Tibial artery (tissue), 4 donors: ENCODE results near the gene GEMIN8.

Experiments
- DNase-seq, 2 donors: peaks; one replicate each; pipeline ENCODE4 v3.0.0-alpha.2; 2019
- H3K27ac ChIP-seq, 2 donors: fragments of 200-600 bp; sonication (generic) in 1 of 2; 1 replicate in 1 of 2; 2 replicates in 1 of 2; pipeline ENCODE4 v1.5.1; 2018 to 2019; ENCODE audit warnings: mild to moderate bottlenecking in 1 of 2
- H3K27me3 ChIP-seq, 2 donors: fragments of 200-600 bp; sonication (generic) in 1 of 2; one replicate each; pipeline versions ENCODE4 v1.5.1 to v1.6.0; 2016 to 2019
- H3K36me3 ChIP-seq, 3 donors: fragments of 200-600 bp; sonication (generic) in 2 of 3; one replicate each; pipeline ENCODE4 v1.5.1; 2016 to 2019; ENCODE audit warnings: mild to moderate bottlenecking in 2 of 3
- H3K4me1 ChIP-seq, 4 donors: fragments of 200-600 bp; sonication (generic) in 2 of 4; 1 replicate in 3 of 4; 2 replicates in 1 of 4; pipeline ENCODE4 v1.5.1; 2016 to 2019
- H3K4me3 ChIP-seq, 2 donors: fragments of 200-600 bp; sonication (generic) in 1 of 2; 1 replicate in 1 of 2; 2 replicates in 1 of 2; pipeline ENCODE4 v1.5.1; 2018 to 2019; ENCODE audit warnings: mild to moderate bottlenecking in 2 of 2
- H3K9me3 ChIP-seq, 3 donors: fragments of 200-600 bp; sonication (generic) in 1 of 3; one replicate each; pipeline ENCODE4 v1.5.1; 2016 to 2019
- intact Hi-C: fragments of 100-400 bp; cut with DNase I; formaldehyde crosslinking; loops from one replicate; pipeline ENCODE4 v1.15.0; 2023; ENCODE audit warnings: low total_unique reads
- TF ChIP-seq, protein P1 (sequence below), 2 experiments: fragments of 200-600 bp in 1 of 2; fragments of 450-650 bp in 1 of 2; IDR thresholded peaks; one replicate each; pipeline ENCODE4 v1.5.1; 2017 to 2019; ENCODE audit warnings: antibody characterized with exemption in 2 of 2, mild to moderate bottlenecking in 1 of 2, moderate library complexity in 1 of 2

Gene GEMIN8

DNA sequence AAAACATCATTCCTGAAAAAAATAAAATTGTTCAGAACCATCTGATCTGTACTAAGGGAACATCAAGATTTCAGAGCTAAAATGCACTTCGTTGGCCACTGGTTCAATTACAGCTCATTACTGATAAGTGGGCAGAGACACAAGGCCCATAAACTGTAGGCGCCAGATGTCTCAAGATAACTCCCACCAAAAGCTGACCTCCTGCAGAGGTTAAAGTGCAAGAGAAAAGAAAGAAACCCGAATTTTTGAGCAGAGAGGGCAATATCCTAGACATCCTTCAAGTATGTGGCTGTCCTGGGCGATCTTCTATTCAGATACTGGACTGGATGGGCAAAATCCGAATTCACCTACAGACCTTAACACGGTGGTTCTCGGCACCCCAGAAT is 660 bp downstream of the GEMIN8 start:
- H3K36me3 ChIP-seq: no peaks in the 10 kb centered on the region
- H3K27me3 ChIP-seq: no peaks in the 10 kb centered on the region
- peaks cover 0 to 21% (median 8%) of the 10 kb centered on the region in 4 donors for H3K4me1 ChIP-seq
- no peak for DNase-seq
- H3K9me3 ChIP-seq: no peaks in the 10 kb centered on the region
- TF ChIP-seq, protein P1, sequence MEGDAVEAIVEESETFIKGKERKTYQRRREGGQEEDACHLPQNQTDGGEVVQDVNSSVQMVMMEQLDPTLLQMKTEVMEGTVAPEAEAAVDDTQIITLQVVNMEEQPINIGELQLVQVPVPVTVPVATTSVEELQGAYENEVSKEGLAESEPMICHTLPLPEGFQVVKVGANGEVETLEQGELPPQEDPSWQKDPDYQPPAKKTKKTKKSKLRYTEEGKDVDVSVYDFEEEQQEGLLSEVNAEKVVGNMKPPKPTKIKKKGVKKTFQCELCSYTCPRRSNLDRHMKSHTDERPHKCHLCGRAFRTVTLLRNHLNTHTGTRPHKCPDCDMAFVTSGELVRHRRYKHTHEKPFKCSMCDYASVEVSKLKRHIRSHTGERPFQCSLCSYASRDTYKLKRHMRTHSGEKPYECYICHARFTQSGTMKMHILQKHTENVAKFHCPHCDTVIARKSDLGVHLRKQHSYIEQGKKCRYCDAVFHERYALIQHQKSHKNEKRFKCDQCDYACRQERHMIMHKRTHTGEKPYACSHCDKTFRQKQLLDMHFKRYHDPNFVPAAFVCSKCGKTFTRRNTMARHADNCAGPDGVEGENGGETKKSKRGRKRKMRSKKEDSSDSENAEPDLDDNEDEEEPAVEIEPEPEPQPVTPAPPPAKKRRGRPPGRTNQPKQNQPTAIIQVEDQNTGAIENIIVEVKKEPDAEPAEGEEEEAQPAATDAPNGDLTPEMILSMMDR (IDR thresholded peaks at IDR 0.05): no peak
- peak overlapping the region; percentile 56 to 58 for H3K4me3 ChIP-seq
- peak overlapping the region; percentile 71 to 85 for H3K27ac ChIP-seq
- intact Hi-C loops: no loop called here

DNA sequence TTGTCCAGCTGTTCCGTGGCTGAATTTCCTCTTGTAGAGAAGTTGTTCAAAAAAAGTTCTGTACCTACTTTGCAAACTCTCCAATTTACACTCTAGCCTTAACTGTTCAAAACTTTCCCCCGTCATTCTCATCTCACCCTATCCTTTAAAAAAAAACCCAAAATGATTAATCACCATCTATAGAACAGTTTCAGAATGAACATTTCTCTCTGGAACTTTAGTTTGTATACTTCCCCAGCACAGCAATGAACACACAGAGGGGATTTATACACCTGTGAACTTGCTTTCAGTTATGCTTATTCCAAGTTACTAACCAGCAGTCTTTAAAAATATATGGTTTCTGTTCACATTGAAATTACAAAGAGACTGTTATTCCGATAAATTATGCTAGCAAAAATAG is 1.2 kb downstream of the GEMIN8 start:
- Histone ChIP-seq H3K9me3 (no peaks in the 10 kb centered on the region), H3K4me3 (peak overlapping the region; percentile 56 to 58), H3K27ac (peak overlapping the region in 1 of 2 donors; percentile 85), H3K4me1 (peaks cover 0 to 21% (median 8%) of the 10 kb centered on the region in 4 donors), H3K27me3 (no peaks in the 10 kb centered on the region), H3K36me3 (no peaks in the 10 kb centered on the region)
- TF ChIP-seq, protein P1 (IDR thresholded peaks at IDR 0.05): no peak
- no peak for DNase-seq
- intact Hi-C loops: no loop called here

DNA sequence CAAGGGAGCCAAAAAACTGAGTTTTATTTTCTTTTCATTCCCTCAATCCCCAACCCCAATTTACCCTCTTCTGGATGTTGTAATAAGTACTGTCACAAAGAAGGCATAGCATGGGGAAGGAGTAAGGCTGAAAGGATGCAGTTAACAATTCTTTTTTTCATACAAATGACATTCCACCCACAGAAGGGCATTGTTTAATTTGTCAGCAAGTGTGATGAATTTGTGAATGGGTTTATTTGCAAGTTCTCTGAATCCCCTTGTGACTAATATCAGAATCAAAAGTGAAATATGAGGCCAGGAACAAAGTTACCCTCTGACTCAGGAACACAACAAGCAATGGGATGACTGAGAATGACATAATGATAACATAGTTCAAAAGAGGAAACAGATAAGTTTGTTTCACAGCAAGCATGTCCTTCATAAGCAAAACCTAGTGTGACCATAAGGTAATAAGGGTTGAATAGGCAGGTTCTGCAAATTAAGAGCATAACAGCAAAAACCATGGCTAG is 2.1 kb downstream of the GEMIN8 start:
- DNase-seq: no peak
- intact Hi-C loops: no loop called here

DNA sequence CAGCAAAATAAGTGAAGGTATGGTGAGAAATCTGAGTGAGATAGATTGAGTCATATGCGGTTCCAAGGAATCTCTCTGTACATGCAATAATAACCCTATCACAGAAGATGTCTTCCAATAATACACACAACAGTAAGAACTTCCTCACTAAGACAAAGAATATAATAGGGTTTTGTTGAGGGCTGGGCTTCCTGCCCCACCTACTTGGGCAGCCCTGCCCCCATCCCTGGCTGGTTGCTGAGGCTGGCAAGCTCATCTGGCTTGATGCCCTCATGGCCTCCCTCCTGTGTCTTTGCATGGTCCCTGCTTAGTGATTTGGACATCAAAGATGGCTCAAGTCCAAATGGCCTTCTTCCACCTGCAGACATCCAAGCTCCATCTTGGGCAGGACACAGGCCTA is 2.7 kb downstream of the GEMIN8 start:
- TF ChIP-seq, protein P1 (IDR thresholded peaks at IDR 0.05): no peak
- no peaks in the 10 kb centered on the region for H3K36me3 ChIP-seq
- no peak overlapping the region for H3K4me3 ChIP-seq
- H3K27ac ChIP-seq: peak overlapping the region in 1 of 2 donors; percentile 15
- H3K9me3 ChIP-seq: peaks cover 0 to 2% (median 0%) of the 10 kb centered on the region in 3 donors
- intact Hi-C loops: no loop called here
- H3K4me1 ChIP-seq: peaks cover 0 to 21% (median 6%) of the 10 kb centered on the region in 4 donors
- no peak for DNase-seq
- no peaks in the 10 kb centered on the region for H3K27me3 ChIP-seq

More for the DNA sequence above, 2.1 kb downstream of the GEMIN8 start:
- no peak overlapping the region for H3K4me3 ChIP-seq
- TF ChIP-seq, protein P1 (IDR thresholded peaks at IDR 0.05): no peak
- no peaks in the 10 kb centered on the region for H3K27me3 ChIP-seq
- no peaks in the 10 kb centered on the region for H3K9me3 ChIP-seq
- H3K27ac ChIP-seq: peak overlapping the region in 1 of 2 donors; percentile 15
- H3K4me1 ChIP-seq: peaks cover 0 to 21% (median 8%) of the 10 kb centered on the region in 4 donors
- H3K36me3 ChIP-seq: no peaks in the 10 kb centered on the region

DNA sequence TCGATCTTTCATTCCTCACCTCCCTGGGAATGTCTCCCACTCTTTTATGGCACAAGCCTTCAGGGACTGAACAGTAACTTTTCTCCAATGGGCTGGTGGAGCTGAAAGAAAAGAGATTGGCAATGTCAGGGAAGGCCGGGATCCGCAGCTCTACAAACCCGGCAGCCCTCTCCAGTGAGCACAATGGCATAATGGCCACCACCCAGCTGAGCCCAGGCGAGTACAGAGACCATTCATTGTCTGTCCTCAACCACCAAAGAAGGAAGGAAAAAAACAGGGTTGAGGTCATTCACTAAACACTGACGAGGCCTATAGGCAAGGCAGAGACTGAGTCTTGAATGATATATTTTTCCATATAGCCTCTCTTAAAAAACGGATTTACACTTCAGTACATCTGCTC is 3.6 kb downstream of the GEMIN8 start:
- peaks cover 0 to 21% (median 5%) of the 10 kb centered on the region in 4 donors for H3K4me1 ChIP-seq
- no peak overlapping the region for H3K4me3 ChIP-seq
- no peaks in the 10 kb centered on the region for H3K36me3 ChIP-seq
- no peak overlapping the region for H3K27ac ChIP-seq
- TF ChIP-seq, protein P1 (IDR thresholded peaks at IDR 0.05): no peak
- no peak for DNase-seq
- H3K27me3 ChIP-seq: no peaks in the 10 kb centered on the region
- peaks cover 0 to 3% (median 0%) of the 10 kb centered on the region in 3 donors for H3K9me3 ChIP-seq
- intact Hi-C loops: no loop called here
